Kidney (tissue), 14 donors: ENCODE data around the gene EXOC3L1. TPM values are rescaled to one million over a fixed set of nuclear protein-coding genes. Genes with fewer than 3 reads are reported as not detected.

ENCODE experiments used
- DNase-seq, 5 donors: peaks; one replicate each; pipeline ENCODE4 v3.0.0-alpha.2; 2013 to 2020
- FAIRE-seq: peaks from 2 replicates; lab custom pipeline; 2012; peaks lifted over from hg19 to GRCh38; lab: Jason Lieb, UNC
- H3K27ac ChIP-seq, 2 donors: one replicate each; pipeline ENCODE4 v1.7.0; 2013; ENCODE audit warnings: low read depth in 2 of 2, low read length in 2 of 2, inconsistent platforms in 1 of 2
- H3K27me3 ChIP-seq: one replicate; pipeline ENCODE4 v1.7.1; 2013; ENCODE audit warnings: low read length, inconsistent platforms; ENCODE audit not compliant: control insufficient read depth, insufficient read depth
- H3K36me3 ChIP-seq, 3 donors: one replicate each; pipeline versions ENCODE4 v1.7.0 to v1.7.1; 2013; ENCODE audit warnings: low read length in 3 of 3, control low read depth in 1 of 3, inconsistent platforms in 1 of 3; ENCODE audit not compliant: insufficient read depth in 3 of 3, control insufficient read depth in 2 of 3
- H3K4me1 ChIP-seq, 3 donors: one replicate each; pipeline versions ENCODE4 v1.7.0 to v1.7.1; 2013; ENCODE audit warnings: low read length in 3 of 3, inconsistent platforms in 1 of 3, low read depth in 1 of 3; ENCODE audit not compliant: control insufficient read depth in 2 of 3, insufficient read depth in 2 of 3
- H3K4me3 ChIP-seq, 3 donors: one replicate each; pipeline versions ENCODE4 v1.7.0 to v1.8.1; 2013; ENCODE audit warnings: low read length in 3 of 3, control low read depth in 1 of 3, inconsistent platforms in 1 of 3
- H3K9ac ChIP-seq, 3 donors: one replicate each; pipeline versions ENCODE4 v1.7.0 to v1.7.1; 2013; ENCODE audit warnings: low read length in 3 of 3, control low read depth in 1 of 3, inconsistent platforms in 1 of 3
- H3K9me3 ChIP-seq, 3 donors: one replicate each; pipeline versions ENCODE4 v1.7.0 to v1.7.1; 2013; ENCODE audit warnings: low read length in 3 of 3, control low read depth in 1 of 3, inconsistent platforms in 1 of 3; ENCODE audit not compliant: control insufficient read depth in 2 of 3, insufficient read depth in 1 of 3
- CTCF ChIP-seq: IDR thresholded peaks from 3 replicates; pipeline ENCODE4 v1.5.1; 2012; ENCODE audit warnings: mild to moderate bottlenecking, moderate library complexity, borderline replicate concordance; ENCODE audit not compliant: insufficient read depth; ENCODE audit errors: extremely low read depth
- intact Hi-C: fragments of 100-400 bp; cut with DNase I; formaldehyde crosslinking; loops from one replicate; pipeline ENCODE4 v1.11.1; 2022
- polyA plus RNA-seq: library from polyadenylated mRNA; stranded (reverse); fragments of 350-450 nt; fragmentation: Illumina TruSeq; extraction: RNeasy Lipid Tissue Mini Kit (QIAGEN cat#74804); gene quantifications from one replicate; pipeline ENCODE4 v1.2.3, GENCODE V29; 2014; ENCODE audit warnings: low read depth, low replicate concordance; ENCODE audit not compliant: insufficient read depth
- total RNA-seq: library from RNA; stranded (reverse); fragmentation: NEBNext Ultra II Directional; extraction: Animal tissue kit (Norgen Biotek cat#: 25700); gene quantifications from one replicate; pipeline ENCODE4 v1.2.1, GENCODE V29; 2021
- donor health status: control.
- donor health status: control.
- donor health status: control.
- donor health status: control.
- donor health status: control.
- donor health status: DM: yes; HTN: yes; CAD: no.
- donor health status: Normal renal cell carcinoma (clear cell type).

EXOC3L1 gene
- total and polyA plus RNA-seq, 2 donors from 2014 or later: 7.2 to 9.9 TPM

- no peak overlapping the region for H3K9ac ChIP-seq
- DNase-seq (peak in 2 of 5 donors; percentile 74 to 84), FAIRE-seq (no peak)
- TF ChIP-seq CTCF: no peak
- peak overlapping the region in 2 of 3 donors; percentile 42 to 49 for H3K4me3 ChIP-seq
- no peaks in the 10 kb centered on the region for H3K9me3 ChIP-seq
- intact Hi-C loops: no loop called here
- H3K27me3 ChIP-seq: peaks cover 46% of the 10 kb centered on the region
- no peak overlapping the region for H3K27ac ChIP-seq
- H3K36me3 ChIP-seq: no peaks in the 10 kb centered on the region
- H3K4me1 ChIP-seq: peaks cover 0 to 37% (median 6%) of the 10 kb centered on the region in 3 donors
Measured at GRCh38 chr16:67163999-67164558, 25.9 kb downstream of the EXOC3L1 start.

- intact Hi-C loops: no loop called here
- TF ChIP-seq CTCF: no peak
- Histone ChIP-seq H3K36me3 (no peaks in the 10 kb centered on the region), H3K27me3 (peaks cover 47% of the 10 kb centered on the region), H3K9me3 (no peaks in the 10 kb centered on the region), H3K27ac (peak overlapping the region in 1 of 2 donors; percentile 51), H3K9ac (no peak overlapping the region), H3K4me1 (peaks cover 0 to 42% (median 6%) of the 10 kb centered on the region in 3 donors), H3K4me3 (peak overlapping the region in 2 of 3 donors; percentile 6 to 49)
- DNase-seq: peak; percentile 57 to 84 (median 60)
- no peak for FAIRE-seq
Measured at GRCh38 chr16:67163164-67163998, 26.6 kb downstream of the EXOC3L1 start.

GRCh38 chr16:67162506-67163163 lies 27.3 kb downstream of the EXOC3L1 start:
- DNase-seq (peak in 1 of 5 donors; percentile 54), FAIRE-seq (no peak)
- H3K27ac ChIP-seq: no peak overlapping the region
- peak overlapping the region in 1 of 3 donors; percentile 9 for H3K9ac ChIP-seq
- H3K4me1 ChIP-seq: peaks cover 0 to 43% (median 6%) of the 10 kb centered on the region in 3 donors
- no peaks in the 10 kb centered on the region for H3K36me3 ChIP-seq
- H3K9me3 ChIP-seq: no peaks in the 10 kb centered on the region
- intact Hi-C loops: no loop called here
- no peak for TF ChIP-seq CTCF
- H3K27me3 ChIP-seq: peaks cover 50% of the 10 kb centered on the region
- H3K4me3 ChIP-seq: peak overlapping the region in 1 of 3 donors; percentile 49
